ENCODE results near the gene FALEC.

The FALEC gene

GRCh38 chr1:150546294-150546937 is 30.9 kb downstream of the FALEC start:
- H3K27me3 ChIP-seq (replicated peaks) = no peaks in the 10 kb centered on the region
- in situ Hi-C loops (cut with HindIII; ENCODE audit: low pct_ligation_motif_present, low sequenced_read_pairs) = no loop called here
- no peak for TF ChIP-seq CTCF (IDR thresholded peaks at IDR 0.05; ENCODE audit: low read depth, low read length, missing control alignments)

GRCh38 chr1:150548324-150548631 is 32.7 kb downstream of the FALEC start:
- no peaks in the 10 kb centered on the region for H3K36me3 ChIP-seq (replicated peaks)
- no peak for DNase-seq
- no peaks in the 10 kb centered on the region for H3K27me3 ChIP-seq (replicated peaks)
- TF ChIP-seq CTCF (IDR thresholded peaks at IDR 0.05; ENCODE audit: low read depth, low read length, missing control alignments) = no peak
- H3K27ac ChIP-seq = no peak overlapping the region
- in situ Hi-C loops (cut with HindIII; ENCODE audit: low pct_ligation_motif_present, low sequenced_read_pairs) = no loop called here
- peak overlapping the region; percentile 54 for H3K4me3 ChIP-seq (ENCODE audit: low read depth, low read length)

More at GRCh38 chr1:150546294-150546937, 30.9 kb downstream of the FALEC start:
- DNase-seq = no peak
- Histone ChIP-seq H3K4me3 (ENCODE audit: low read depth, low read length) (no peak overlapping the region), H3K27ac (no peak overlapping the region), H3K36me3 (replicated peaks) (no peaks in the 10 kb centered on the region)

GRCh38 chr1:150548632-150549495 is 33.3 kb downstream of the FALEC start, which contains the start of gene ADAMTSL4:
Gene ADAMTSL4 (plus strand): TSS chr1:150549408. CDS start chr1:150552289, 2,881 bp downstream.
- Histone ChIP-seq H3K27ac (peak within 1 kb of the TSS; percentile 11), H3K27me3 (replicated peaks) (no peaks in the 10 kb centered on the region), H3K36me3 (replicated peaks) (no peaks in the 10 kb centered on the region), H3K4me3 (ENCODE audit: low read depth, low read length) (peak within 1 kb of the TSS; percentile 54)
- in situ Hi-C loops (cut with HindIII; ENCODE audit: low pct_ligation_motif_present, low sequenced_read_pairs) = no loop called here
- no peak for TF ChIP-seq CTCF (IDR thresholded peaks at IDR 0.05; ENCODE audit: low read depth, low read length, missing control alignments)
- peak; percentile 48 for DNase-seq

GRCh38 chr1:150549496-150550221 is 34.1 kb downstream of the FALEC start:
- DNase-seq = no peak
- H3K36me3 ChIP-seq (replicated peaks) = no peaks in the 10 kb centered on the region
- no peaks in the 10 kb centered on the region for H3K27me3 ChIP-seq (replicated peaks)
- H3K4me3 ChIP-seq (ENCODE audit: low read depth, low read length) = peak overlapping the region; percentile 38
- in situ Hi-C loops (cut with HindIII; ENCODE audit: low pct_ligation_motif_present, low sequenced_read_pairs) = no loop called here
- H3K27ac ChIP-seq = no peak overlapping the region
- TF ChIP-seq CTCF (IDR thresholded peaks at IDR 0.05; ENCODE audit: low read depth, low read length, missing control alignments) = peak; percentile 7

GRCh38 chr1:150550222-150551050 is 34.9 kb downstream of the FALEC start:
- Histone ChIP-seq H3K36me3 (replicated peaks) (no peaks in the 10 kb centered on the region), H3K27ac (no peak overlapping the region), H3K27me3 (replicated peaks) (no peaks in the 10 kb centered on the region), H3K4me3 (ENCODE audit: low read depth, low read length) (no peak overlapping the region)
- DNase-seq = no peak
- in situ Hi-C loops (cut with HindIII; ENCODE audit: low pct_ligation_motif_present, low sequenced_read_pairs) = no loop called here
- no peak for TF ChIP-seq CTCF (IDR thresholded peaks at IDR 0.05; ENCODE audit: low read depth, low read length, missing control alignments)

Measured in brain microvascular endothelial cell (primary cell).